Measurements from ENCODE around the gene GEN1. TPM values are rescaled to one million over a fixed set of nuclear protein-coding genes. Genes with fewer than 3 reads are reported as not detected.

The GEN1 gene
- total and polyA plus RNA-seq, 2 of the 4 experiments (the other 2 are of a cell fraction): 7.9 to 8.3 TPM

DNA sequence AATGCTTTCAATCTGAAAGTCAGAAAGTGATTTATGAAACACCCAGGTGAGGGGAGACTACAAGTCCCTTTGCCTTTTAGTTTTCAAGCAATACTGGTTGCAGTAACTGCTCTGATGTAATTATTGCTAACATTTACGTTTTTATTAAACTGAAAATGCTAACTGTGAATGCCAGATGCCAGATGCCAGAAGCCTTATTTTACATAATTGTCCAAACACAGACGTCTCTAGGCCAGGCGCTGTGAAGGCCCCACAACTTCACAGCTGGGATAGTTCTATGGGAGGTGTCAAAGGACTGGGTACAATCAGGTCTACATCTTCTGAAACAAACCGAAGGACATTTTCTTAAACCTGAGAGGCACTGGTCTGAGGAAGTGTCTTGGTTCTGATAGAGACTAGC, 34.8 kb downstream of the GEN1 start:
- H2AK9ac ChIP-seq (replicated peaks; ENCODE audit: low read depth, low read length, poor library complexity): no peak overlapping the region
- no peak overlapping the region for H3K23ac ChIP-seq (ENCODE audit: low read depth, low read length)
- H3K4me2 ChIP-seq (ENCODE audit: low read depth, low read length): no peak overlapping the region
- no CpG with 5 or more reads among the region's 4 CpGs for WGBS, 2 experiments (ENCODE audit: extremely low coverage in 2 of 2, insufficient read length in 1 of 2)
- H3K27ac ChIP-seq (ENCODE audit: insufficient read depth, low read length): no peak overlapping the region
- H3K79me1 ChIP-seq (ENCODE audit: low read depth in 1 of 2, low read length in 2 of 2): no peaks in the 10 kb centered on the region
- intact Hi-C loops (cut with micrococcal nuclease): no loop called here
- H3K14ac ChIP-seq (replicated peaks; ENCODE audit: low read depth, low read length): no peak overlapping the region
- H3K4me1 ChIP-seq (ENCODE audit: control insufficient read depth, insufficient read depth, low read length): peaks cover 4% of the 10 kb centered on the region
- H3K4me3 ChIP-seq (ENCODE audit: insufficient read depth, low read depth, low read length): no peak overlapping the region
- ATAC-seq (ENCODE audit: low read depth) (no peak), DNase-seq (no peak)
- no peaks in the 10 kb centered on the region for H3K27me3 ChIP-seq (ENCODE audit: control insufficient read depth, insufficient read depth, low read length)
- H3K18ac ChIP-seq (ENCODE audit: low read depth, low read length): no peak overlapping the region
- no peak overlapping the region for H3K4ac ChIP-seq (ENCODE audit: low read depth, low read length)
- no peak for TF ChIP-seq BHLHE40 (IDR thresholded peaks at IDR 0.05; ENCODE audit: low read depth, low read length)
- H3K9ac ChIP-seq (ENCODE audit: low read depth, low read length): no peak overlapping the region
- no peaks in the 10 kb centered on the region for H3K36me3 ChIP-seq (ENCODE audit: control insufficient read depth, insufficient read depth, low read length)
- H4K8ac ChIP-seq (ENCODE audit: low read depth in 2 of 2, low read length in 2 of 2): no peak overlapping the region
- in situ Hi-C loops (cut with MboI; ENCODE audit: low sequenced_read_pairs): no loop called here
- BruUV-seq (replicated peaks): no TSS peak
- H2BK5ac ChIP-seq (ENCODE audit: low read depth, low read length, poor library complexity, severe bottlenecking): no peak overlapping the region
- ChIA-PET POLR2A (ENCODE audit: unreplicated experiment) (no interaction called here), CTCF (no interaction called here)
- H4K20me1 ChIP-seq (ENCODE audit: insufficient read depth, low read length): no peaks in the 10 kb centered on the region
- dilution Hi-C loops (cut with HindIII; ENCODE audit: low sequenced_read_pairs, unreplicated experiment): no loop called here
- peaks cover 7% of the 10 kb centered on the region for H3K9me1 ChIP-seq (ENCODE audit: insufficient read depth, low read length)
- H4K91ac ChIP-seq (ENCODE audit: insufficient read depth, low read depth, low read length): no peak overlapping the region
- H4K5ac ChIP-seq (ENCODE audit: low read depth, low read length): no peak overlapping the region
- no peak overlapping the region for H2AFZ ChIP-seq (replicated peaks; ENCODE audit: low read length, poor library complexity)
- no peak overlapping the region for H3K56ac ChIP-seq (ENCODE audit: extremely low read depth, insufficient read depth, low read length)
- no peaks in the 10 kb centered on the region for H3K9me3 ChIP-seq (ENCODE audit: control insufficient read depth, insufficient read depth, low read length)
- H2BK20ac ChIP-seq (ENCODE audit: low read depth, low read length): no peak overlapping the region
- H2BK120ac ChIP-seq (ENCODE audit: low read depth, low read length): no peak overlapping the region
- no peak overlapping the region for H2AK5ac ChIP-seq (ENCODE audit: low read depth, low read length)
- H2BK15ac ChIP-seq (ENCODE audit: low read depth, low read length): no peak overlapping the region
